GM18507 (cell line): ENCODE measurements around the gene BEX4.
"Not testable (repeated sequence)": the region's sequence is repeated elsewhere in the genome, so short reads cannot be mapped to it uniquely, and the experiment has no call there.

Source experiments
- DNase-seq: peaks from one replicate; pipeline ENCODE4 v3.0.0; 2011; ENCODE audit warnings: low read depth; ENCODE audit not compliant: insufficient read length; ENCODE audit errors: extremely low spot score
- FAIRE-seq: peaks from 2 replicates; lab custom pipeline; 2011; peaks lifted over from hg19 to GRCh38; lab: Jason Lieb, UNC

Gene BEX4

DNA sequence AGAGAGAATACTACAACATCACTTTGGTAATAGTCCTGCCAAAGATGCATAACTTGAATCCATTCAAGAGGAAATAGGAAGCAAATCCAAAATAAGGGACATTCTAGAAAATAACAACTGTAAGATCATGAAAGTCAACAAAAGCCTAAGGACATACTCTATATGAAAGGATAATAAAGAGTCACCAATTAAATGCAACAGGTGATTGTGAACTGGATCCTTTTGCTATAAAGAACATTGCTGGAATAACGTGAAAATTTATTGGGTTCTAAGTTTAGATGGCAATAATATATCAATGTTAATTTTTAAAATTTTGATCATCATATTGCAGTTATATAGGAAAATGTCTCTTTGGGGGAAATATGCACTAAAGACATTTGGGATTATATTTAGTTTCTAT is 20.0 kb downstream of the BEX4 start:
- no peak for FAIRE-seq

DNA sequence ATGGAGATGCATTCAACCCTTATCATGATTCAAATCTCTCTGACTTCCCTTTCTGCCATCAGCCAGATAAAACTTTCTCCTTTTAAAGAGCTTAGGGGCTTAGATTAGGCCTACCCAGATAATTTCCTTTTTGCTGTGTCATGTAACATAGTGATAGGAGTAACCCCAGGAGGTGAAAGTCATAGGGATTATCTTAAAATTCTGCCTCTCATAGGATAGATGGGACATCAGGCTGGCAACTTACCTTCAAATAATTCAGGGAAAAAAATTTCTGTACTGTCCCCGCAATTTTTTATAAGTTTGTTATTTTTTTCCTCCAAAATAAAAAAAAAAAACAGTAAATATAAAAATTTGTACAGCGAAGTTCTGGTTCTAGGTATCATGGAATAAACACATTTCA is 20.7 kb downstream of the BEX4 start:
- not testable (repeated sequence) for DNase-seq, FAIRE-seq

More for the DNA sequence above, 20.0 kb downstream of the BEX4 start:
- no peak for DNase-seq

- no peak for FAIRE-seq
- DNase-seq: no peak
These were observed 21.4 kb downstream of the BEX4 start for GRCh38 chrX:103236296-103236695.

GRCh38 chrX:103240155-103240554 is 25.2 kb downstream of the BEX4 start:
- FAIRE-seq (no peak), DNase-seq (no peak)

GRCh38 chrX:103248553-103248952 is 33.6 kb downstream of the BEX4 start:
- FAIRE-seq: peak; percentile 82
- no peak for DNase-seq

- DNase-seq (no peak), FAIRE-seq (no peak)
These were observed 34.9 kb downstream of the BEX4 start for GRCh38 chrX:103249805-103250204.

DNA sequence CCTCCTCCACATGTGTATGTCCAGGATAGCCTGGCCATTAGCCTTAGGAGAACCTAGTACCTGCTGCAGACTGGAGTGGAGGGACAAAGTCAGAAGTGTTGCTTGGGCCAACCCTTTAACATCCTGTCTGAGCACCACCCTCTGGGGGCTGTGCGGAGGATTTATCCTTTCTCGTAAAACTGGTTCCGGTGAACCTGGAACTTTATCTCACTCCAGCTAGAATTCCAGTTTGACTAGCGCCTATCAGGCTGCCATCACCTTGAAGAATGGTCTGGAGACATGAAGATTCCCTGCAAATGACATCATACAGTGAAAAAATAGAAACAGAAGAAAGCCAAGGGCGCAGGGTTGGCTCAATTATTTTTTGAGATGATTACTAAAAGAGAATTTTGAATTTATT is 36.1 kb downstream of the BEX4 start:
- no peak for DNase-seq

GRCh38 chrX:103253608-103254007 is 38.7 kb downstream of the BEX4 start:
- FAIRE-seq (no peak), DNase-seq (no peak)

More for the DNA sequence above, 36.1 kb downstream of the BEX4 start:
- FAIRE-seq: no peak

DNA sequence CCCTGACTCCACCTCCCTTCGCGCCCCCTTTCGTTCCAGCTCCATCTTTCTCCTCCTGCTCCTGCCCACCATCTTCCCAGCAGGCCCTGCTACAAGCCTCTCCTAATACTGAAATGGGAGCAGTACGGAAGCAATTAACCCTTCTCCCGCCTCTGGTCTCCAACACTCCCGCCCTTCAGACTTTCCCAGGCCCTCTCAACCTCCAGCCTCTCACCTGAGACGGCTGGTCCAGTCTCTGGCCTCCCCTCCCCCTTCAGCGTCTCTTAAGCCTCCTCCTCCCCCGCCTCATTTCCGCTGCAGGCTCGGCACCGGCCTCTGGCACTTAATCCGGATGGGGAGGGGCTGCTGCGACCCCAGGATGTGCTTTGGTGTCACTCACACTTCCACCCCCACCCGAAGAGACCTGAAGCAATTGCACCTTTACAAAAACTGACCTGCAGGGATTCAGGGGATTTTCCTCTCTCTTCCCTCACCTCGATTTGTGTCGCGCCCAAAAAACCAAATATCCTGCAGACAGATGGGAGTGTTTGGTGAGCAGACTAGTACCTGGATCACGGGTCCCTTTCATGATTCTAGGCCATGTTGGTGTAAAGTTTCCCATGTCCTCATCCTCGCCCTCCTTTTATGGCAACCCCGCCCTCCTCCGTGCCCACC is 39.4 kb downstream of the BEX4 start:
- DNase-seq: peak; percentile 9

DNA sequence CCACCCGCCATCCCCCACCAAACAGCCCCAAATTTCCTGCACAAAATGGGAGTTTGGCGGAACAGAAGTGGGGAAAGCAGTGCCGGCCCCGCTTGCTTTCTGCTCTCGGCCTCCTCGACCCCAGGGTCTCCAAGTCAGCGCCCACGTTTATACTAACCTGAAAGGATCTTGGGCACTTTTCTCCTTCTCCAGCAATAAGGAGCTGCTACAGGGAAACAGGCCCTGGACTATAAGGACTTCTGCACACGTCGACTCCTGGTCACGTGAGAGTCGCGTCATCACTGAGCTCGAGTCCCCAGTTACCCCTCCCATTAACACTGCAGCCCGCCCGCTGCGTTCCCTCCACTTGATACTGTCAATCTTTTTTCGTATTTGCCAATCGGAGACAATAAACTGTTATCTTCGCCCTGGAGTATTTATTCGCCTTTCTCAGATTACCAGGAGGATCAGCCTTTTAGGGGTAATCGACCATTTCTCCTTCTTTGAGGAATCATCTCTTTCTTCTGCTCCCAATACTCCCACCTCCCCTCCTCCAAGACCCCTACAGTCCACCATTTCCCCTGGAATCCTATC is 40.1 kb downstream of the BEX4 start, which contains the start of gene TCEAL8:
Gene TCEAL8 (minus strand): TSS at position 235 of the 573 bp plus-strand sequence. CDS start 1,176 bp downstream, outside the sequence.
- peak; percentile 12 for DNase-seq
- peak; percentile 80 for FAIRE-seq

More for the DNA sequence above, 39.4 kb downstream of the BEX4 start:
- FAIRE-seq: peak; percentile 69

DNA sequence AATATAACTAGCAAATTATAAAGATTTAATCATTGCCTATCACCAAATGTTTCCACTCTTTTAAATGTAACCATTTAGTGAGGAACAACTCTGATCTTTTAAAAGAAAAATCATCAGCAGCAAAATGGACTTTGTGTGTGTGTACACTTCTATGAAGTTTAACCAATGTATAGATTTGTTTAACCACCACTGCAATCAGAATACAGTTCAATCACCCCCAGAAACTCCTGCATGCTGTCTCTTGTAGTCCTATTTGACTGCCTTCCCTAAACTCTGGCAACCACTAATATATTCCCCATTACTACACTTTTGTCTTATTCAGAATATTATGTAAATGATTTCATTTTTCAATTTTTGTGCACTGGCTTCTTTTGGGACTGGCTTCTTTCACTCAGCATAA is 41.7 kb downstream of the BEX4 start:
- FAIRE-seq (no peak), DNase-seq (no peak)

GRCh38 chrX:103258275-103258674 is 43.4 kb downstream of the BEX4 start:
- no peak for FAIRE-seq
- DNase-seq: no peak
